Cardiac muscle cell (in vitro differentiated cells and primary cell): ENCODE measurements around the gene DNAH8. TPM values are rescaled to one million over a fixed set of nuclear protein-coding genes. Genes with fewer than 3 reads are reported as not detected.

Source experiments
- DNase-seq, 2 donors: peaks; one replicate each; pipeline versions ENCODE4 v3.0.0 to v3.0.0-alpha.2; 2010 to 2017; ENCODE audit warnings: low read depth in 1 of 2, low spot score in 1 of 2
- H3K27ac ChIP-seq: fragments of 200-600 bp; sonication (generic); 2 replicates; pipeline ENCODE4 v1.5.1; 2016
- H3K27me3 ChIP-seq: fragments of 200-600 bp; sonication (generic); 2 replicates; pipeline ENCODE4 v1.6.0; 2016; ENCODE audit warnings: control low read depth
- H3K36me3 ChIP-seq: fragments of 200-600 bp; sonication (generic); 2 replicates; pipeline ENCODE4 v1.5.1; 2016; ENCODE audit warnings: control low read depth
- H3K4me1 ChIP-seq: fragments of 200-600 bp; sonication (generic); 2 replicates; pipeline ENCODE4 v1.8.1; 2017; ENCODE audit warnings: low read depth, mild to moderate bottlenecking, mixed run types
- H3K4me3 ChIP-seq: fragments of 200-600 bp; sonication (generic); 2 replicates; pipeline ENCODE4 v1.5.1; 2016; ENCODE audit warnings: mild to moderate bottlenecking
- H3K9me3 ChIP-seq: fragments of 200-600 bp; sonication (generic); 2 replicates; pipeline ENCODE4 v1.5.1; 2017; ENCODE audit warnings: low read depth, mild to moderate bottlenecking, control low read depth
- polyA plus RNA-seq: library from polyadenylated mRNA; unstranded; fragments of >200 nt; fragmentation: Nextera tagmentation; extraction: Ambion mirVana; gene quantifications from 2 replicates; pipeline ENCODE4 v1.2.1, GENCODE V29; 2016
- total RNA-seq: library from RNA; depleted of rRNA; stranded (reverse); fragments of >200 nt; gene quantifications from 2 replicates; pipeline ENCODE4 v1.2.3, GENCODE V29; 2016
- TF ChIP-seq, protein P1 (sequence below): IDR thresholded peaks from 2 replicates; pipeline ENCODE4 v1.5.1; 2012; ENCODE audit warnings: low read depth, mild to moderate bottlenecking, low read length

Gene DNAH8
- total and polyA plus RNA-seq, 2 experiments from 2014 or later, result not detected

- H3K27ac ChIP-seq, result no peak overlapping the region
- DNase-seq, result no peak
- TF ChIP-seq, protein P1, sequence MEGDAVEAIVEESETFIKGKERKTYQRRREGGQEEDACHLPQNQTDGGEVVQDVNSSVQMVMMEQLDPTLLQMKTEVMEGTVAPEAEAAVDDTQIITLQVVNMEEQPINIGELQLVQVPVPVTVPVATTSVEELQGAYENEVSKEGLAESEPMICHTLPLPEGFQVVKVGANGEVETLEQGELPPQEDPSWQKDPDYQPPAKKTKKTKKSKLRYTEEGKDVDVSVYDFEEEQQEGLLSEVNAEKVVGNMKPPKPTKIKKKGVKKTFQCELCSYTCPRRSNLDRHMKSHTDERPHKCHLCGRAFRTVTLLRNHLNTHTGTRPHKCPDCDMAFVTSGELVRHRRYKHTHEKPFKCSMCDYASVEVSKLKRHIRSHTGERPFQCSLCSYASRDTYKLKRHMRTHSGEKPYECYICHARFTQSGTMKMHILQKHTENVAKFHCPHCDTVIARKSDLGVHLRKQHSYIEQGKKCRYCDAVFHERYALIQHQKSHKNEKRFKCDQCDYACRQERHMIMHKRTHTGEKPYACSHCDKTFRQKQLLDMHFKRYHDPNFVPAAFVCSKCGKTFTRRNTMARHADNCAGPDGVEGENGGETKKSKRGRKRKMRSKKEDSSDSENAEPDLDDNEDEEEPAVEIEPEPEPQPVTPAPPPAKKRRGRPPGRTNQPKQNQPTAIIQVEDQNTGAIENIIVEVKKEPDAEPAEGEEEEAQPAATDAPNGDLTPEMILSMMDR, result no peak
- H3K36me3 ChIP-seq, result no peaks in the 10 kb centered on the region
- peaks cover 5% of the 10 kb centered on the region for H3K4me1 ChIP-seq
- H3K4me3 ChIP-seq, result peak overlapping the region; percentile 28
- peaks cover 56% of the 10 kb centered on the region for H3K27me3 ChIP-seq
- no peaks in the 10 kb centered on the region for H3K9me3 ChIP-seq
These were observed 684 bp upstream of the DNAH8 start for GRCh38 chr6:38714239-38715015.

DNA sequence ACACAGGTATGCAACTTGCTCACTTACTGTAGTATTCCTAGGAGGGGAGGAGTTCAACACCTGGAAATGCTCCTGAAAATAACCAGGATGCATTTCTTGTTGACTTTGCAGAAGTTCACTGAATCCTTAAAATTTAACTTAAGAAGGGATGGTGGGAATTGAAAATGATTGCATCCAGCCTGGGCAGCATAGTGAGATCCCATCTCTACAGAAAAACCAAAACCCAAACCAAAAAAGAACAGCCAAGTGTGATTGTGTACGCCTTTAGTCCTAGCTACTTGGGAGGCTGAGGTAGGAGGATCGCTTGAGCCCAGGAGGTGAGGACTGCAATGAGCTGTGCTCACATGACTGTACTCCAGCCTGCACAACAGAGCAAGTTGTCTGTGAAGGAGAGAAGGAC lies 1.7 kb downstream of the DNAH8 start:
- Histone ChIP-seq H3K27me3 (peaks cover 55% of the 10 kb centered on the region), H3K4me3 (no peak overlapping the region), H3K27ac (no peak overlapping the region), H3K36me3 (no peaks in the 10 kb centered on the region), H3K4me1 (peaks cover 5% of the 10 kb centered on the region), H3K9me3 (no peaks in the 10 kb centered on the region)
- TF ChIP-seq, protein P1, result no peak
- no peak for DNase-seq

GRCh38 chr6:38719358-38719757 lies 4.2 kb downstream of the DNAH8 start:
- H3K9me3 ChIP-seq, result no peaks in the 10 kb centered on the region
- H3K4me3 ChIP-seq, result no peak overlapping the region
- H3K27me3 ChIP-seq, result peaks cover 29% of the 10 kb centered on the region
- no peak for DNase-seq
- TF ChIP-seq, protein P1, result no peak
- H3K4me1 ChIP-seq, result peaks cover 5% of the 10 kb centered on the region
- no peaks in the 10 kb centered on the region for H3K36me3 ChIP-seq
- H3K27ac ChIP-seq, result no peak overlapping the region

GRCh38 chr6:38720295-38720694 lies 5.2 kb downstream of the DNAH8 start:
- TF ChIP-seq, protein P1, result peak; percentile 21
- Histone ChIP-seq H3K27ac (no peak overlapping the region), H3K27me3 (peaks cover 20% of the 10 kb centered on the region), H3K9me3 (no peaks in the 10 kb centered on the region), H3K4me1 (no peaks in the 10 kb centered on the region), H3K36me3 (no peaks in the 10 kb centered on the region), H3K4me3 (no peak overlapping the region)
- peak in 1 of 2 donors; percentile 7 for DNase-seq

DNA sequence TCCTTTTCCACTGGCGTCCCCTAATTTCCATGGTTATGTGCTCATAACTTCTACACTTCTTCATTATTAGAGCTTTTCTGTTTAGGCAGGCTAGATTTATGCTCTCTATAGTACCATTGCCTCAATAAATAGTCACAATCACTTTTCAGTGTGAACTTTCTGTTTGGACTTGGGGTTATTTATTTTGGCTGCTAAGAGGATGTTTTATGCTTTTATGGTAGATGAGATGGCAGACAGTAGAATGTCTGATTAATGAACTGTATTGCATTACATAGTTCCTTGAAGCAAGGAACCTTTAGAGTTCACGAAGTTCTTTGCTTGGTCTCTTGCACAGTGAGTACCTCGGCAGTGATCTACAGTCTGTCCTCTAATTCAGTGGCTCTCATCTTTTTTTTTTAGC lies 6.9 kb downstream of the DNAH8 start:
- no peak overlapping the region for H3K27ac ChIP-seq
- no peak overlapping the region for H3K4me3 ChIP-seq
- DNase-seq, result no peak
- no peaks in the 10 kb centered on the region for H3K36me3 ChIP-seq
- TF ChIP-seq, protein P1, result no peak
- H3K4me1 ChIP-seq, result no peaks in the 10 kb centered on the region
- H3K27me3 ChIP-seq, result peaks cover 4% of the 10 kb centered on the region
- no peaks in the 10 kb centered on the region for H3K9me3 ChIP-seq
